NCI-H2029 treated with DMSO at 0.1 percent for 48 hours (cell line): Measurements from ENCODE around the gene PRR20B.
"Not testable (repeated sequence)": the region's sequence is repeated elsewhere in the genome, so short reads cannot be mapped to it uniquely, and the experiment has no call there.

Experiments
- DNase-seq: peaks from one replicate; lab custom pipeline; 2025; lab: John Stamatoyannopoulos, UW

Gene PRR20B

GRCh38 chr13:57147188-57147587 lies at the start of gene PRR20B:
Gene PRR20B (plus strand): TSS chr13:57147488. CDS start chr13:57147875, 387 bp downstream.
- not testable (repeated sequence) for DNase-seq

DNA sequence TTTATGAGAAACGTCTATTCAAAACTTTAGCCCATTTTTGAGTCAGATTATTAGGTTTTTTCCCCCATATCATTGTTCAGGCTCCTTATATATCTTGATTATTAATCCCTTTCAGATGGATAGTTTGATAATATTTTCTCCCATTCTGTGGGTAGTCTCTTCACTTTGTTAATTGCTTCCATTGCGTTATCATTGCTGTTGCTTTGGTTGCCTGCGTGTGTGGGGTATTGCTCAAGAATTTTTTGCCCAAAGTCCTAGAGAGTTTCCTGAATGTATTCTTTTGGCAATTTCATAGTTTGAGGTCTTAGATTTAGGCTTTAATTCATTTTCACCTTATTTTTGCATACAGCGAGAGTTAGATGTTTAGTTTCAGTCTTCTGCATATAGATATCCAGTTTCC lies 32.3 kb upstream of the PRR20B start:
- DNase-seq = no peak

DNA sequence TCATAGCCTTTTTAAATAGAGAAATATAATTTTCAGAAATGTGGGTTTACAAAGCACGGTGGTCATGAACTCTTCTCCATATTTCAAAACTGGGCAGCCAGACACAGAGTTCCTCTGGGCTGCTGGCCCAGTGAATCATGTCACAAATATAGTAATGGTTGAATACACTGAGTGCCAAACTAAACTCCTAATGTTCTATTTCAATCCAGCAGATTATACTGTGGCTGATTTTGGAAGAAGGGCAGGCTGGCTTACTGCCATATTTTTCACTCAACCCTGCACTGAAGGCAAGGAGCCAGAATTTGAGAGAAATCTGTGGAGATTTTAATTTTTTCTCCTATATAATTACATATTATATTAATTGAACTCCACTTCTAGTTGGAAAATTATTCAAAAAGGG lies 23.6 kb upstream of the PRR20B start:
- DNase-seq = no peak

DNA sequence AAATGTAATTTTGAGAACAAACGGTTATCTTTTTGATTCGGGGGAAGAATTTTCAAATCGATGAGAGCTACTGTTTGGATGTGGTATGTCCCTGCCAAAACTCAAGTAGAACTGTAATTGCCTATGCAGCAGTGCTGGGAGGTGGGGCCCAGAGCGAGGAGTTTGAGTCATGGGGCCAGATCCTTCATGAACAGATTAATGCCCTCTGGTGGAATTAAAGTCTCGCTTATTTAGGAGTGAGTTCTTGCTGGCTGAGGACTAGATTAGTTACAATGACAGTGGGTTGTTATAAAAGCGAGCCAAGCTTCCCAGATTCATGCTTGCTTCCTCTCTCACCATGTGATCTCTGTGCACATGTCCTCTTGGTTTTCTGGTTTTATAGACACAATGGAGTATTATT lies 18.4 kb upstream of the PRR20B start:
- DNase-seq = no peak

DNA sequence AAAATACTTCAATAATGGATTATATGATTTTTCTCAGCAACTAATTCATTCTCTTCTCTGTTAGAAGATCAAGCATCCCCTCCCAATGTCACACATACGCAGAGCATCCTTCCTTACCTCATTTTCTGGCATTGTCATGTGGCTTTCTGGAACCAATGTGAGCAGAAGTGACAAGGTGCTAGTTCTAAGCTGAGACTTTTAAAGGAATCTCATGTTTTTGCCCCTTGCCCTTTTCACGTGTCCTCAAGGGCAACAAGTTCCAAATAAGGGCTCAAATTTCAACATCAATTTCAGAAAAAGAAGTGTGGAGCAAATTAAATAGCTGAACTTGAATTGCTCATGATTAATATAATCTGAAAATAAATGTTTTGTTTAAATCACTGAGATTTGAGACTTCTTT lies 11.2 kb upstream of the PRR20B start:
- no peak for DNase-seq

DNA sequence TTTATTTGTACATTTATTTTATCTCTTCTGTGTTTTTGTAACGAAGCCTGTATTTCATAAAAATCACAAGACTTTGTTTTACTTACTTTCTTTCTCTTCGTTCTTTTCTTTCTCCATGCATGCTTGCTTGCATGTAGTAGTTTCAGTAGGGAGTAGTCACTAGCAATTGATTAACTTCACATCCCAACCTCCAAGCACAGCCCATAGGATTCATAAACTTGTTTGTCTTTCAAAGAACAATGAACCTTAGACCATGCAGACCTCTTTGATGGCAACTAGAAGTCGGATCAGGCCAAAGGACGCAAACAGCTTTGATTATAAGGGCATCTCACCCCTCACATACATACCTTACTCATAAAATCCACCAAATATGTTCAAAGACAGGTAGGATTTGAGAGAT lies 9.7 kb upstream of the PRR20B start:
- DNase-seq = no peak

GRCh38 chr13:57138988-57139387 lies 8.3 kb upstream of the PRR20B start:
- DNase-seq = no peak

GRCh38 chr13:57139781-57140180 lies 7.5 kb upstream of the PRR20B start:
- not testable (repeated sequence) for DNase-seq

- not testable (repeated sequence) for DNase-seq
Observed at GRCh38 chr13:57140235-57140968, 6.9 kb upstream of the PRR20B start, which contains the start of gene PRR20A. Gene PRR20A (plus strand): TSS chr13:57140918. CDS start chr13:57141305, 387 bp downstream.

DNA sequence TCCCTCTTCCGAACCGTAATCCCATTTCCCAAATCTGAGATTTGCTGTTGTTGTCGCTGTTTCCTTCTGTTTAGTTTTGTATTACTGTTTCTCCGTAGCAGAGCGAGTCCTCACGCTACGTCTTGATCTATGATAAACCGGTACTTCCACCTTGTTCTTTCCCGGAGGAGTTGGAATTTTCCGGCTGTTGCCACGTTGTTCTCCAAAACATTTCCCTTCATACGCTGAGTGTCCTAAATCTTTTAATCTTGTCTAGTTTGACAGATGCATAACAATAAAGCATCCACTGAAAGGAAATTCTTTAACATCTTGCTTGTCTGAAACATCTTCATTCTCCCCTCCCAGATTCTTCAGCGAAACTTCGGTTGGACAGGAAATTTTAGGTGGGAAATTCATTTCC lies 818 bp downstream of the PRR20B start:
- DNase-seq = not testable (repeated sequence)

- not testable (repeated sequence) for DNase-seq
Observed at GRCh38 chr13:57153761-57154160, 6.5 kb downstream of the PRR20B start, which contains the start of gene PRR20C. Gene PRR20C (plus strand): TSS chr13:57154061. CDS start chr13:57154448, 387 bp downstream.

- not testable (repeated sequence) for DNase-seq
Observed at GRCh38 chr13:57160332-57160731, 13.0 kb downstream of the PRR20B start, which contains the start of gene PRR20D. Gene PRR20D (plus strand): TSS chr13:57160632. CDS start chr13:57161019, 387 bp downstream.

DNA sequence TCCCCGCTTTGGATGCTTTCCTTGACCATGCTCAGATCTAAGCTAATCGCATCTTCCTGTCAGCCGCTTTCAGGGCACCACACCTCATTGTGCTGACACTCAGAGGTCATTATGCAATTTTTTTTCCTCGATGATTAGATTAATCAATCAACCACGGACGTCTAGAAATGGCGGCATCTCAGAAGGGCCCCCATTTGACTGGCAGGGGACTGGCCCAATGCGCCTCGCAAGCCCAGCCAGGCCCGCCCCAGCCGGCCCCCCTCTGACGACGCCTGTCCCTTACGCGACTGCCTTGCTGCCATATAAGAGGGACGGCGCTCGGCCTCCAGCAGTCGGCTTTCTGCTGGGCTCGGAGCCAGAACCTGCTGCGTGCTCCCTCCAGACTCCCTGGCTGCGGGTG lies 19.6 kb downstream of the PRR20B start, which contains the start of gene PRR20E:
PRR20E (plus strand) TSS at position 301 of the 400 bp plus-strand sequence. CDS start 387 bp downstream, outside the sequence.
- not testable (repeated sequence) for DNase-seq

DNA sequence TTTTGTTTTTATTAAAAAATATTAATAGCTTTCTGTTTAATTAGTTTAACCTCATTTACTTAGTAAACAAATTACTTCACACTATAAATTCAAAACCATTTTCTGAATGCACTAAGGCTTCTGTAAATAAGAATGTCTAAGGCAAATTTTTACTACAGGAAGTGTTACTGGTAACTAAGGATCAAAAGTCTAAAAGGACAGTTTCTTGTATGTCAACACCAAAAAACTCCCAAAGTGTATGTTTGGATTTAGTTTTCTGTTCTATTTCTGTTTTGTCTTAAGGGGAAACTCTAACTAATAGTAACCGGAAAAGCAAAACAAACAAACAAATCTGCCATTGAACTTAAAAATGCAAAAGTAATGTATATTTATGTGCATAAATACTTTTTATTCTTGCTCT lies 44.4 kb downstream of the PRR20B start:
- DNase-seq = no peak
